CD4-positive, CD25-positive, alpha-beta regulatory T cell (primary cell): ENCODE measurements around the gene CBFA2T2. TPM values are rescaled to one million over a fixed set of nuclear protein-coding genes. Genes with fewer than 3 reads are reported as not detected.
A peak's percentile ranks its signal among the peaks of the same experiment; 100 is the strongest.
"Not testable (repeated sequence)": the region's sequence is repeated elsewhere in the genome, so short reads cannot be mapped to it uniquely, and the experiment has no call there.

Experiments
- ATAC-seq, 2 donors: fragments of 150-1000 bp; cut with Tn5 transposase; one replicate each; pipeline ENCODE4 v1.10.0; 2021; ENCODE audit warnings: low read depth in 2 of 2, moderate number of reproducible peaks in 2 of 2, moderate library complexity in 1 of 2
- DNase-seq, 3 donors: peaks; one replicate each; pipeline versions ENCODE4 v3.0.0 to v3.0.0-alpha.2; 2012 to 2022; ENCODE audit warnings: mixed read lengths in 1 of 3
- H3K27ac ChIP-seq: one replicate; pipeline ENCODE4 v1.7.0; 2013; ENCODE audit warnings: mild to moderate bottlenecking, low read length; ENCODE audit not compliant: insufficient read depth, poor library complexity, severe bottlenecking
- H3K27me3 ChIP-seq: one replicate; pipeline ENCODE4 v1.7.0; 2013; ENCODE audit warnings: low read length; ENCODE audit not compliant: control insufficient read depth, insufficient read depth
- H3K36me3 ChIP-seq: one replicate; pipeline ENCODE4 v1.7.0; 2013; ENCODE audit warnings: mild to moderate bottlenecking, low read length, moderate library complexity; ENCODE audit not compliant: control insufficient read depth, insufficient read depth
- H3K4me1 ChIP-seq: 2 replicates; pipeline ENCODE4 v1.7.0; 2013; ENCODE audit warnings: mild to moderate bottlenecking, low read length; ENCODE audit not compliant: insufficient read depth, control insufficient read depth, poor library complexity, severe bottlenecking
- H3K4me3 ChIP-seq: one replicate; pipeline ENCODE4 v1.7.0; 2013; ENCODE audit warnings: low read depth, mild to moderate bottlenecking, low read length, moderate library complexity
- H3K9me3 ChIP-seq, 2 experiments: 1 replicate in 1 of 2; 2 replicates in 1 of 2; pipeline ENCODE4 v1.7.0; 2013; ENCODE audit warnings: low read length in 2 of 2, mild to moderate bottlenecking in 1 of 2, moderate library complexity in 1 of 2; ENCODE audit not compliant: control insufficient read depth in 2 of 2
- H3K27ac Mint-ChIP-seq, 3 donors: one replicate each; pipeline ENCODE4 v1.8.0; 2020 to 2022; ENCODE audit warnings: mild to moderate bottlenecking in 3 of 3, mixed read lengths in 3 of 3, moderate library complexity in 2 of 3
- H3K27me3 Mint-ChIP-seq: one replicate; pipeline ENCODE4 v1.8.0; 2022; ENCODE audit warnings: mild to moderate bottlenecking, mixed read lengths
- H3K36me3 Mint-ChIP-seq: one replicate; pipeline ENCODE4 v1.8.0; 2020; ENCODE audit warnings: mixed read lengths
- H3K4me1 Mint-ChIP-seq, 4 donors: one replicate each; pipeline ENCODE4 v1.8.0; 2020 to 2022; ENCODE audit warnings: mixed read lengths in 4 of 4, mild to moderate bottlenecking in 1 of 4
- H3K4me3 Mint-ChIP-seq, 4 donors: one replicate each; pipeline ENCODE4 v1.8.0; 2020 to 2022; ENCODE audit warnings: mild to moderate bottlenecking in 4 of 4, mixed read lengths in 4 of 4, moderate library complexity in 3 of 4
- H3K9me3 Mint-ChIP-seq, 7 donors: one replicate each; pipeline ENCODE4 v1.8.0; 2020 to 2022; ENCODE audit warnings: mixed read lengths in 7 of 7, mild to moderate bottlenecking in 3 of 7, moderate library complexity in 2 of 7
- polyA plus RNA-seq, 4 donors: library from polyadenylated mRNA; unstranded; fragments of 300-500 nt; fragmentation: Illumina TruSeq; gene quantifications; one replicate each; pipeline ENCODE4 v1.2.3, GENCODE V29; 2021
- total RNA-seq: library from RNA; stranded (reverse); gene quantifications from one replicate; pipeline ENCODE4 v1.2.3, GENCODE V29; 2022

Gene CBFA2T2
- total and polyA plus RNA-seq, 5 donors from 2014 or later, result 11.8 to 31.0 (median 14.0) TPM

DNA sequence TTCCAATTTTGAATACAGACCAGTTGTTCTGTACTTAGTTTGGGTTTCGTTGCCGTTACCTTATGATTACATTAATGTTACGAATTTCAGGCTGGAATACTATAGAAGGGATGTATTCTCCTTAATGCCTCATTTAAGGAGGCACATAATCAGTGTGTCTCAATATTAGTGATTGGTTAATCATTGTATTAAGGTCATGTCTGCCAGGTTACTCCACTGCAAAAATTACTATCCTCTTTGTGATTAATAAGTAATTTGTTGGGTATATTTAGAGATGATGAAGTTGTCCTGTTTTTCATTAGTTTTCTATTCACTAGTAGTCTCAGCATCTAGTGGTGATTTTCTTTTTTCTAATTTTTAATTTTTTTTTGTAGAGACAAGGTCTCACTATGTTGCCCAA, 66.3 kb downstream of the CBFA2T2 start:
- H3K4me3 ChIP-seq, result no peak overlapping the region
- DNase-seq (no peak), ATAC-seq (no peak)
- peaks cover 24% of the 10 kb centered on the region for H3K36me3 Mint-ChIP-seq
- no peaks in the 10 kb centered on the region for H3K9me3 ChIP-seq
- peak overlapping the region; percentile 97 for H3K27ac ChIP-seq
- H3K36me3 ChIP-seq, result no peaks in the 10 kb centered on the region
- peaks cover 4% of the 10 kb centered on the region for H3K27me3 Mint-ChIP-seq
- H3K4me1 ChIP-seq, result peaks cover 21% of the 10 kb centered on the region
- peaks cover 0 to 1% (median 0%) of the 10 kb centered on the region in 7 donors for H3K9me3 Mint-ChIP-seq
- no peaks in the 10 kb centered on the region for H3K27me3 ChIP-seq
- peak overlapping the region in 3 of 4 donors; percentile 27 to 83 (median 81) for H3K4me3 Mint-ChIP-seq
- H3K27ac Mint-ChIP-seq, result peak overlapping the region; percentile 93 to 99 (median 97)
- H3K4me1 Mint-ChIP-seq, result peaks cover 20 to 49% (median 33%) of the 10 kb centered on the region in 4 donors

DNA sequence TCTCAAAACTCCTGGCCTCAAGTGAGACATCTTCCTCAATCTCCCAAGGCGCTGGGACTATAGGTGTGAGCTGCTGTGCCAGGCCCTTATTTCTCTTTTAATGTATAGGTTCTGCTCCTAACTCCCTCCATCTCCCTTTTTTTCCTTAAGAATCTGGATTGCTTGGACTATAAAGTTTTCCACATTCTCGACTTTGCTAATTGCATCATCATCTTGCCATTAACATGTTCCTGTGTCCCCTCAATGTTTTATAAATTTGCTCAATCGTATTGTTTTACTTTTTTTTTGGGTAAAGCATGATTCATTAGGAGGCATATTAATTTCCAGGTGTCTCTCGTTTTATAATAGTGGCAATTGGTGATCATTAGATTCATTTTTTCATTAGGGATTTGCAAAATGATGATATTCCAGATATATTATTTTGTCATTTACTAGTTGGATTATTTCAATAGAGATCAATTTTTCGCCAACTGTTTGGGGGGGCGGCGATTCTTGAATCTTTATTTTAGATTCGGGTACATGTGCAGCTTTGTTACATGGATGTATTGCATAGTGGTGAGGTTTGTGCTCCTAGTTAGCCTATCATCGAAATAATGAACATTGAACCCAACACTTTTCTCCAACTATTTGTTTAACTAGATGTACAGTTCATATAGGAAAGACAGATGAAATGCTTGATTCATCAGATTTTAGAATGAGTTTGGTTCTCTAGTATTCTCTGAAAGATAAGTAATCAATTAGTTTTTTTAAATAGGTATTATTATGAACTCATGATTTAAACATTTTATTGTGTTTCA, 68.7 kb downstream of the CBFA2T2 start:
- Histone ChIP-seq H3K36me3 (no peaks in the 10 kb centered on the region), H3K4me1 (peaks cover 21% of the 10 kb centered on the region), H3K27me3 (no peaks in the 10 kb centered on the region), H3K9me3 (no peaks in the 10 kb centered on the region), H3K4me3 (no peak overlapping the region), H3K27ac (no peak overlapping the region)
- Mint-ChIP-seq H3K27ac (peak overlapping the region in 2 of 3 donors; percentile 20 to 39), H3K9me3 (peaks cover 0 to 1% (median 0%) of the 10 kb centered on the region in 7 donors), H3K36me3 (peaks cover 10% of the 10 kb centered on the region), H3K4me3 (no peak overlapping the region), H3K4me1 (peaks cover 25 to 39% (median 32%) of the 10 kb centered on the region in 4 donors), H3K27me3 (peaks cover 4% of the 10 kb centered on the region)
- DNase-seq (no peak), ATAC-seq (no peak)

- no peak overlapping the region for H3K4me3 Mint-ChIP-seq
- peaks cover 10% of the 10 kb centered on the region for H3K36me3 Mint-ChIP-seq
- peaks cover 27 to 36% (median 34%) of the 10 kb centered on the region in 4 donors for H3K4me1 Mint-ChIP-seq
- H3K27me3 ChIP-seq, result no peaks in the 10 kb centered on the region
- peaks cover 17% of the 10 kb centered on the region for H3K4me1 ChIP-seq
- no peaks in the 10 kb centered on the region for H3K36me3 ChIP-seq
- H3K9me3 ChIP-seq, result no peaks in the 10 kb centered on the region
- DNase-seq (no peak), ATAC-seq (no peak)
- H3K27ac Mint-ChIP-seq, result no peak overlapping the region
- H3K27ac ChIP-seq, result no peak overlapping the region
- H3K4me3 ChIP-seq, result no peak overlapping the region
- H3K27me3 Mint-ChIP-seq, result peaks cover 4% of the 10 kb centered on the region
- peaks cover 0 to 1% (median 0%) of the 10 kb centered on the region in 7 donors for H3K9me3 Mint-ChIP-seq
Observed at GRCh38 chr20:33559212-33559611, 69.3 kb downstream of the CBFA2T2 start.

DNA sequence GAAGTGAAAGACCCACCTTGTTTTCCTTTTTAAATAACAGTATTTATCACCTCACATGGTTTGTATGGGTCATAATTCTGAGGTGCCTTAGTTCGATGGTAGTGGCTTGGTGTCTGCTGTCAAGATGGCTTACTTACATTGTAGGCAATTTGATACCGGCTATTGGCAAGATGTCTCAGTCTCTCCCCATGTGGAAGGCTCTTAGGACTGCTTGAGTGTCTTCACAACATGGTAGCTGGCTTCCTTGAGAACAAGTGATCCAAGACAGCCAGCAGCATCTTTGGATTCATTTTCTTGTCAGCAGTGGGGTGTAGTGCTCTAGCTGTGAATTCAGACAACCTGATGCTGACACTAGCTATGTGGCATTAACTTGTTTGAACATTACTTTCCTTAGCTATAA, 70.1 kb downstream of the CBFA2T2 start:
- Histone ChIP-seq H3K4me3 (no peak overlapping the region), H3K4me1 (peaks cover 12% of the 10 kb centered on the region), H3K9me3 (no peaks in the 10 kb centered on the region), H3K27me3 (no peaks in the 10 kb centered on the region), H3K36me3 (no peaks in the 10 kb centered on the region), H3K27ac (no peak overlapping the region)
- peaks cover 10% of the 10 kb centered on the region for H3K36me3 Mint-ChIP-seq
- peak overlapping the region in 2 of 3 donors; percentile 20 to 32 for H3K27ac Mint-ChIP-seq
- peaks cover 26 to 33% (median 29%) of the 10 kb centered on the region in 4 donors for H3K4me1 Mint-ChIP-seq
- H3K27me3 Mint-ChIP-seq, result peaks cover 4% of the 10 kb centered on the region
- H3K9me3 Mint-ChIP-seq, result peaks cover 0 to 1% (median 0%) of the 10 kb centered on the region in 7 donors
- no peak for ATAC-seq
- no peak overlapping the region for H3K4me3 Mint-ChIP-seq
- DNase-seq, result no peak

DNA sequence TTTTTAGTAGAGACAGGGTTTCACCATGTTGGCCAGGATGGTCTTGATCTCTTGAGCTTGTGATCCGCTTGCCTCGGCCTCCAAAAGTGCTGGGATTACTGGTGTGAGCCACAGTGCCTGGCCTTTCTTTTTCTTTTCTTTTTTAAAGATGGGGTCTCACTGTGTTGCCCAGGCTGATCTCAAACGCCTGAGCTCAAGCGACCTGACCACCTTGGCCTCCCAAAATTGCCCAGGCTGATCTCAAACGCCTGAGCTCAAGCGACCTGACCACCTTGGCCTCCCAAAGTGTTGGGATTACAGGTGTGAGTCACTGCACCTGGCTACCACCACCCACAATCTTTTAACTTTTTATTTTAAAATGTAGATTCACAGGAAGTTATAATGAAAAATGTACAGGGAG, 71.2 kb downstream of the CBFA2T2 start:
- DNase-seq, H3K4me3 Mint-ChIP-seq, H3K27ac ChIP-seq, H3K27me3 ChIP-seq, H3K4me1 ChIP-seq, ATAC-seq, H3K27me3 Mint-ChIP-seq, H3K4me3 ChIP-seq, H3K27ac Mint-ChIP-seq, H3K9me3 Mint-ChIP-seq, H3K36me3 ChIP-seq, H3K9me3 ChIP-seq: not testable (repeated sequence)
- peaks cover 19 to 23% (median 21%) of the 10 kb centered on the region in 4 donors for H3K4me1 Mint-ChIP-seq
- peaks cover 10% of the 10 kb centered on the region for H3K36me3 Mint-ChIP-seq

DNA sequence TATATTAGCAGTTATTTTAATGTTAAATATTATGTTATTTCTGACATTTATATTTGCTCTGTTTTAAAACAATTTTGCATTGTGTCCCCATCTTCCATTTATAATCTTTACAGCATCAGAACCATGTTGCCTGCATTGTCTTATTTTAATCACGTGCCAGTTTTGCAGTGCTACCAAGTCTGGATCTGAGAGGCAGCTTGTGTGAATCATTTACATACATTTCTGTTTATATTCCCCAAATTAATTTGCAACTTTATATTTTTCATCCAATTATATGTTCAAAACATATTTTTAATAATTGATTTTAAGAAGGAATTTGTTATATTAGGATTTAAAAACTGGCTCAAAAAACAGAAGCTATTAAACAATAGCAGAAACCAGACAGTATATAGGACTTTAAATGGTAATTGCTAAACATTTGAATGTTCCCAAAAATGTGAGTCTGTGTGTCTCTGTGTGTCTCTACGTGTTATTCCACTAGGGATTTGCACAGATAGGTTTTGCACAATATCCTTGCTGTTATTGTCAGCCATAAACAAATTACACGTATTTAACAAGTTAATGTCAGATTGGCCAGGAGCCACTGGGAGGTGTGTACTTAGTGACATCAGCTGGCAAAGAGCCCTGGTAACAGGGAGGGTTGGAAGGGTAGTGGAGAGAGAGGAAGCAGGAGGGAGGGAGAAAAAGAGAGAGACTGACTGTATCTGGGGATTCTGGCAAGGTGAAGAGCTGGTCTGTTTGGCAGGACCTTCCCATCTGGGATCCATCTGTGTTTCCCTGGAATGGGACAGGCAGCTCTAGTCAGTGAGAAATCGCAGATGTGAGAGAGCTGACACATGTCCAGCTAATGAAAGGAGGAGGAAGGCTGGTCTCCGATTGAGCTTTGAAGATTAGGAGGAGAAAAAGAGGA, 72.1 kb downstream of the CBFA2T2 start:
- Histone ChIP-seq H3K27me3 (no peaks in the 10 kb centered on the region), H3K36me3 (no peaks in the 10 kb centered on the region), H3K9me3 (no peaks in the 10 kb centered on the region), H3K4me3 (no peak overlapping the region), H3K4me1 (no peaks in the 10 kb centered on the region), H3K27ac (no peak overlapping the region)
- peaks cover 12 to 20% (median 17%) of the 10 kb centered on the region in 4 donors for H3K4me1 Mint-ChIP-seq
- DNase-seq (no peak), ATAC-seq (no peak)
- H3K4me3 Mint-ChIP-seq, result peak overlapping the region in 2 of 4 donors; percentile 22 to 28
- H3K36me3 Mint-ChIP-seq, result peaks cover 10% of the 10 kb centered on the region
- peak overlapping the region in 1 of 3 donors; percentile 42 for H3K27ac Mint-ChIP-seq
- H3K9me3 Mint-ChIP-seq, result no peaks in the 10 kb centered on the region
- H3K27me3 Mint-ChIP-seq, result peaks cover 4% of the 10 kb centered on the region

DNA sequence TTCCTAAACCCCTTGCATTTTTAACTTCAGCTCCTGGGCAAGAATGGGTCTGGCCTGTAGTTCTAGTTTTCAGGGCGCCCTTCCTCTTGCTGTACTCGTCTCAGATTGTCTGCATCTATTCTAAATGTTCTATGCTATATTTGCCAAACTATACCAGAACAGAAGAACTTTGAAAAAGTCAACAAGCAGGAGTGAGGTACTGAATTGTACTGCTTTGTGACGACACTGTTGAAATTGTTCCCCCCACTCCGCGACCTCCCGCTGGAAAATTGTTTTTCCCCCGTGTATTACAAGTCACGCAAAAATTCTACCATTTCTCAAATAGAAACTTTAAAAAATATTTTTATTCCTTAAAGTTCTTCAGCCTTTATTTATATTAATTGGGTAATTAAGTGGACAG, 73.9 kb downstream of the CBFA2T2 start:
- H3K27ac ChIP-seq, result no peak overlapping the region
- no peak overlapping the region for H3K4me3 ChIP-seq
- peaks cover 14 to 20% (median 16%) of the 10 kb centered on the region in 4 donors for H3K4me1 Mint-ChIP-seq
- DNase-seq (no peak), ATAC-seq (no peak)
- H3K9me3 Mint-ChIP-seq, result no peaks in the 10 kb centered on the region
- no peaks in the 10 kb centered on the region for H3K4me1 ChIP-seq
- no peaks in the 10 kb centered on the region for H3K9me3 ChIP-seq
- H3K4me3 Mint-ChIP-seq, result no peak overlapping the region
- H3K36me3 Mint-ChIP-seq, result no peaks in the 10 kb centered on the region
- H3K27me3 ChIP-seq, result no peaks in the 10 kb centered on the region
- H3K27ac Mint-ChIP-seq, result peak overlapping the region in 1 of 3 donors; percentile 48
- peaks cover 4% of the 10 kb centered on the region for H3K27me3 Mint-ChIP-seq
- H3K36me3 ChIP-seq, result no peaks in the 10 kb centered on the region
